HepG2 (cell line): ENCODE measurements around the gene ARHGEF37. TPM values are rescaled to one million over a fixed set of nuclear protein-coding genes. Genes with fewer than 3 reads are reported as not detected.

Source experiments
- ATF7 ChIP-seq, 2 experiments: fragments of 450-650 bp in 1 of 2; sonication (generic) in 1 of 2; formaldehyde crosslinking in 1 of 2; IDR thresholded peaks; 2 replicates each; pipeline versions ENCODE4 v1.4.0 to v1.6.1; 2016 to 2020; ENCODE audit warnings: antibody characterized with exemption in 1 of 2, mild to moderate bottlenecking in 1 of 2, missing genetic modification reagents in 1 of 2
- CC2D1A ChIP-seq: sonication (generic); formaldehyde crosslinking; IDR thresholded peaks from 2 replicates; pipeline ENCODE4 v1.8.1; 2023; ENCODE audit warnings: mild to moderate bottlenecking, missing genetic modification reagents
- FOXP4 ChIP-seq: sonication (generic); formaldehyde crosslinking; IDR thresholded peaks from 2 replicates; pipeline ENCODE4 v1.4.0; 2020; ENCODE audit warnings: missing genetic modification reagents
- HBP1 ChIP-seq: IDR thresholded peaks from 2 replicates; pipeline ENCODE4 v1.6.1; 2016; ENCODE audit warnings: low read depth, control low read depth
- IRF9 ChIP-seq: sonication (generic); formaldehyde crosslinking; IDR thresholded peaks from 2 replicates; pipeline ENCODE4 v1.8.0; 2022; ENCODE audit warnings: missing genetic modification reagents, mild to moderate bottlenecking, borderline replicate concordance
- NRL ChIP-seq: sonication (generic); formaldehyde crosslinking; IDR thresholded peaks from 2 replicates; pipeline ENCODE4 v1.5.0; 2020; ENCODE audit warnings: missing genetic modification reagents, mild to moderate bottlenecking, moderate library complexity, borderline replicate concordance
- ZC3H13 ChIP-seq: sonication (generic); formaldehyde crosslinking; IDR thresholded peaks from 2 replicates; pipeline ENCODE4 v1.8.1; 2023; ENCODE audit warnings: mild to moderate bottlenecking, missing genetic modification reagents, moderate library complexity
- ZNF12 ChIP-seq: sonication (generic); formaldehyde crosslinking; IDR thresholded peaks from 2 replicates; pipeline ENCODE4 v1.5.0; 2020; ENCODE audit warnings: missing genetic modification reagents
- ZNF770 ChIP-seq: sonication (generic); formaldehyde crosslinking; IDR thresholded peaks from 2 replicates; pipeline ENCODE4 v1.5.0; 2020; ENCODE audit warnings: mild to moderate bottlenecking, missing genetic modification reagents
- ZNF772 ChIP-seq: sonication (generic); formaldehyde crosslinking; IDR thresholded peaks from 2 replicates; pipeline ENCODE4 v1.5.0; 2020; ENCODE audit warnings: mild to moderate bottlenecking, missing genetic modification reagents
- ZNF784 ChIP-seq: sonication (generic); formaldehyde crosslinking; IDR thresholded peaks from 2 replicates; pipeline ENCODE4 v1.5.1; 2020; ENCODE audit warnings: missing genetic modification reagents, mild to moderate bottlenecking, borderline replicate concordance
- polyA plus RNA-seq, 8 experiments: library from polyadenylated mRNA; depleted of rRNA in 3 of 8; stranded (reverse) in 7 of 8; unstranded in 1 of 8; fragments of >200 nt; fragmentation: Illumina TruSeq in 4 of 8; extraction: Trizol in 4 of 8; gene quantifications; 2 replicates each; pipeline versions ENCODE4 v1.2.1 to v1.2.3, GENCODE V29; 2011 to 2016; ENCODE audit warnings: low read depth in 4 of 8, missing spikeins in 1 of 8, mixed read lengths in 1 of 8; ENCODE audit not compliant: insufficient read depth in 1 of 8
- total RNA-seq, 5 experiments: library from RNA; depleted of rRNA; stranded (reverse); fragments of >200 nt; fragmentation: Illumina TruSeq; extraction: Trizol; gene quantifications; 2 replicates each; pipeline ENCODE4 v1.2.3, GENCODE V29; 2016; ENCODE audit warnings: low read depth in 1 of 5
- TF ChIP-seq, protein P1 (sequence below): sonication (generic); formaldehyde crosslinking; IDR thresholded peaks from 2 replicates; pipeline ENCODE4 v1.4.0; 2020; ENCODE audit warnings: missing genetic modification reagents

Gene ARHGEF37
- total and polyA plus RNA-seq, 2 of the 13 experiments (the other 11 are each of a cell fraction or from before 2014, with no cell fraction given) = 0.18 to 0.27 TPM

- TF ChIP-seq HBP1 (peak; percentile 27; the same call in 1 of the 2 replicates), ZNF770 (CRISPR knock-in tag) (0 out of 2 replicates have a peak, but pooled peaks have one; percentile 16), CC2D1A (no peak), ZC3H13 (CRISPR knock-in tag) (peak; percentile 60; the same call in 1 of the 2 replicates), ZNF772 (CRISPR knock-in tag) (no peak), ZNF12 (CRISPR knock-in tag) (no peak), IRF9 (CRISPR knock-in tag) (0 out of 2 replicates have a peak, but pooled peaks have one; percentile 15), ATF7 (IDR thresholded peaks at IDR 0.05) (no peak), ATF7 (CRISPR knock-in tag; IDR thresholded peaks at IDR 0.05) (0 out of 2 replicates have a peak, but pooled peaks have one; percentile 26), ZNF784 (no peak), FOXP4 (CRISPR knock-in tag) (peak; percentile 5; the same call in 1 of the 2 replicates), NRL (CRISPR knock-in tag) (0 out of 2 replicates have a peak, but pooled peaks have one; percentile 65)
- TF ChIP-seq, protein P1, sequence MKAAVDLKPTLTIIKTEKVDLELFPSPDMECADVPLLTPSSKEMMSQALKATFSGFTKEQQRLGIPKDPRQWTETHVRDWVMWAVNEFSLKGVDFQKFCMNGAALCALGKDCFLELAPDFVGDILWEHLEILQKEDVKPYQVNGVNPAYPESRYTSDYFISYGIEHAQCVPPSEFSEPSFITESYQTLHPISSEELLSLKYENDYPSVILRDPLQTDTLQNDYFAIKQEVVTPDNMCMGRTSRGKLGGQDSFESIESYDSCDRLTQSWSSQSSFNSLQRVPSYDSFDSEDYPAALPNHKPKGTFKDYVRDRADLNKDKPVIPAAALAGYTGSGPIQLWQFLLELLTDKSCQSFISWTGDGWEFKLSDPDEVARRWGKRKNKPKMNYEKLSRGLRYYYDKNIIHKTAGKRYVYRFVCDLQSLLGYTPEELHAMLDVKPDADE (CRISPR knock-in tag) = no peak; the same call in 1 of the 2 replicates
Observed at GRCh38 chr5:149550594-149551226, 30.6 kb upstream of the ARHGEF37 start (continued).
